H9 (cell line): ENCODE measurements around the gene CELA2B. TPM values are rescaled to one million over a fixed set of nuclear protein-coding genes. Genes with fewer than 3 reads are reported as not detected.
A peak's percentile ranks its signal among the peaks of the same experiment; 100 is the strongest.

Experiments used
- DNase-seq: peaks from one replicate; pipeline ENCODE4 v3.0.0-alpha.2; 2017
- H2AFZ ChIP-seq: one replicate; pipeline ENCODE4 v1.6.1; 2013; ENCODE audit warnings: mild to moderate bottlenecking, low read length, control low read depth, moderate library complexity
- H2AK5ac ChIP-seq: 2 replicates; pipeline ENCODE4 v1.6.1; 2013; ENCODE audit warnings: low read length, control low read depth, mixed read lengths; ENCODE audit not compliant: insufficient read length
- H2BK120ac ChIP-seq: one replicate; pipeline ENCODE4 v1.6.1; 2013; ENCODE audit warnings: low read depth, mild to moderate bottlenecking, low read length, control low read depth, inconsistent platforms; ENCODE audit not compliant: poor library complexity, severe bottlenecking
- H2BK12ac ChIP-seq: 2 replicates; pipeline ENCODE4 v1.6.1; 2013; ENCODE audit warnings: low read length, control low read depth, mixed read lengths, low read depth; ENCODE audit not compliant: insufficient read length
- H2BK15ac ChIP-seq: 2 replicates; pipeline ENCODE4 v1.6.1; 2013; ENCODE audit warnings: low read depth, low read length, control low read depth
- H2BK20ac ChIP-seq: one replicate; pipeline ENCODE4 v1.6.1; 2013; ENCODE audit warnings: low read depth, mild to moderate bottlenecking, low read length, control low read depth, inconsistent platforms; ENCODE audit not compliant: poor library complexity, severe bottlenecking
- H2BK5ac ChIP-seq: 2 replicates; pipeline ENCODE4 v1.6.1; 2013; ENCODE audit warnings: low read length, control low read depth, mixed read lengths; ENCODE audit not compliant: insufficient read length
- H3K14ac ChIP-seq: 2 replicates; pipeline ENCODE4 v1.6.1; 2013; ENCODE audit warnings: low read length, control low read depth; ENCODE audit not compliant: insufficient read depth
- H3K18ac ChIP-seq: 2 replicates; pipeline ENCODE4 v1.6.1; 2013; ENCODE audit warnings: low read depth, mild to moderate bottlenecking, mixed read lengths, low read length, control low read depth; ENCODE audit not compliant: insufficient read length
- H3K23ac ChIP-seq: 2 replicates; pipeline ENCODE4 v1.6.1; 2013; ENCODE audit warnings: low read length, control low read depth, mixed read lengths, low read depth; ENCODE audit not compliant: insufficient read length
- H3K23me2 ChIP-seq: 2 replicates; pipeline ENCODE4 v1.6.1; 2013; ENCODE audit warnings: low read depth, mild to moderate bottlenecking, mixed read lengths, low read length, control low read depth; ENCODE audit not compliant: insufficient read length, poor library complexity, severe bottlenecking
- H3K27ac ChIP-seq: 2 replicates; pipeline ENCODE4 v1.5.1; 2013; ENCODE audit warnings: low read length, control low read depth, mixed read lengths, low read depth; ENCODE audit not compliant: insufficient read length
- H3K27me3 ChIP-seq: 2 replicates; pipeline ENCODE4 v1.6.1; 2013; ENCODE audit warnings: low read length, control low read depth, inconsistent platforms; ENCODE audit not compliant: insufficient read depth
- H3K4ac ChIP-seq: 2 replicates; pipeline ENCODE4 v1.6.1; 2013; ENCODE audit warnings: low read depth, mild to moderate bottlenecking, control low read depth, inconsistent platforms, low read length, moderate library complexity
- H3K4me1 ChIP-seq: 2 replicates; pipeline ENCODE4 v1.6.1; 2013; ENCODE audit warnings: low read length, control low read depth, inconsistent platforms; ENCODE audit not compliant: insufficient read depth
- H3K4me2 ChIP-seq: 2 replicates; pipeline ENCODE4 v1.6.1; 2013; ENCODE audit warnings: low read length, control low read depth, mixed read lengths; ENCODE audit not compliant: insufficient read length, insufficient read depth
- H3K56ac ChIP-seq: 2 replicates; pipeline ENCODE4 v1.6.1; 2013; ENCODE audit warnings: low read depth, mild to moderate bottlenecking, mixed read lengths, low read length, control low read depth; ENCODE audit not compliant: insufficient read length
- H3K79me1 ChIP-seq: 2 replicates; pipeline ENCODE4 v1.6.1; 2013; ENCODE audit warnings: low read depth, mild to moderate bottlenecking, moderate library complexity, low read length, control low read depth, inconsistent platforms; ENCODE audit not compliant: insufficient read depth, poor library complexity, severe bottlenecking
- H3K79me2 ChIP-seq: 2 replicates; pipeline ENCODE4 v1.6.1; 2013; ENCODE audit warnings: low read length, control low read depth, inconsistent platforms; ENCODE audit not compliant: insufficient read depth
- H3K9ac ChIP-seq: 2 replicates; pipeline ENCODE4 v1.6.1; 2013; ENCODE audit warnings: low read length, control low read depth, mixed read lengths; ENCODE audit not compliant: insufficient read length; ENCODE audit errors: extremely low read depth
- H3K9me3 ChIP-seq: one replicate; pipeline ENCODE4 v1.6.1; 2013; ENCODE audit warnings: low read depth, low read length, inconsistent platforms; ENCODE audit not compliant: control insufficient read depth
- H3T11ph ChIP-seq: one replicate; pipeline ENCODE4 v1.6.1; 2013; ENCODE audit warnings: mild to moderate bottlenecking, low read length, control low read depth, inconsistent platforms
- H4K20me1 ChIP-seq: one replicate; pipeline ENCODE4 v1.6.1; 2013; ENCODE audit not compliant: control insufficient read depth, insufficient read length, insufficient read depth
- H4K5ac ChIP-seq: 2 replicates; pipeline ENCODE4 v1.6.1; 2013; ENCODE audit warnings: low read depth, mild to moderate bottlenecking, mixed read lengths, low read length, control low read depth; ENCODE audit not compliant: insufficient read length
- H4K8ac ChIP-seq: replicated peaks from 2 replicates; pipeline ENCODE4 v1.6.1; 2013; ENCODE audit warnings: low read length, control low read depth, mixed read lengths, low read depth; ENCODE audit not compliant: insufficient read length
- H4K91ac ChIP-seq: 2 replicates; pipeline ENCODE4 v1.6.1; 2013; ENCODE audit warnings: low read depth, mild to moderate bottlenecking, moderate library complexity, mixed read lengths, low read length, control low read depth; ENCODE audit not compliant: insufficient read length
- H3K27ac Mint-ChIP-seq, 3 experiments: 2 replicates in 2 of 3; 3 replicates in 1 of 3; pipeline ENCODE4 v1.8.0; 2020 to 2021; ENCODE audit warnings: mixed read lengths in 3 of 3, mild to moderate bottlenecking in 1 of 3, moderate library complexity in 1 of 3
- H3K27me3 Mint-ChIP-seq: 2 replicates; pipeline ENCODE4 v1.8.0; 2021; ENCODE audit warnings: low read depth, mild to moderate bottlenecking, moderate library complexity, mixed read lengths
- H3K36me3 Mint-ChIP-seq, 3 experiments: 2 replicates in 2 of 3; 3 replicates in 1 of 3; pipeline ENCODE4 v1.8.0; 2020 to 2021; ENCODE audit warnings: low read depth in 3 of 3, mixed read lengths in 3 of 3; ENCODE audit not compliant: insufficient read depth in 1 of 3
- H3K4me1 Mint-ChIP-seq, 2 experiments: 2 replicates each; pipeline ENCODE4 v1.8.0; 2020; ENCODE audit warnings: mixed read lengths in 2 of 2
- H3K4me3 Mint-ChIP-seq, 2 experiments: 2 replicates in 1 of 2; 3 replicates in 1 of 2; pipeline ENCODE4 v1.8.0; 2020 to 2021; ENCODE audit warnings: mild to moderate bottlenecking in 2 of 2, mixed read lengths in 2 of 2, moderate library complexity in 1 of 2
- H3K9me3 Mint-ChIP-seq, 2 experiments: 2 replicates in 1 of 2; 3 replicates in 1 of 2; pipeline ENCODE4 v1.8.0; 2020; ENCODE audit warnings: mild to moderate bottlenecking in 2 of 2, mixed read lengths in 2 of 2, moderate library complexity in 1 of 2
- CTCF ChIP-seq: fragments of 200-600 bp; sonication (generic); conservative IDR thresholded peaks from 3 replicates; pipeline ENCODE4 v1.8.0; 2021; ENCODE audit warnings: antibody characterized with exemption, mild to moderate bottlenecking
- WGBS: extraction: QIAGEN DNeasy Blood & Tissue Kit; methylation state at CpG from one replicate; pipeline ENCODE4 v1.1.7; 2013; ENCODE audit warnings: missing lambda C conversion rate, low lambda C conversion rate, mixed read lengths; ENCODE audit not compliant: insufficient read length; ENCODE audit errors: extremely low coverage; 5-methylcytosine and 5-hydroxymethylcytosine counted together
- total RNA-seq: library from RNA; stranded (reverse); gene quantifications from 2 replicates; pipeline ENCODE4 v1.2.1, GENCODE V29; 2021

CELA2B gene
- total RNA-seq, 1 experiment from 2014 or later: not detected

GRCh38 chr1:15459771-15460707, 15.9 kb upstream of the CELA2B start:
- Histone ChIP-seq H2AK5ac (no peak overlapping the region), H3K4me1 (no peaks in the 10 kb centered on the region), H3K79me1 (no peaks in the 10 kb centered on the region), H2BK5ac (no peak overlapping the region), H3K27ac (no peak overlapping the region), H4K8ac (no peak overlapping the region), H3K4ac (no peak overlapping the region), H3K79me2 (no peaks in the 10 kb centered on the region), H3T11ph (no peak overlapping the region), H3K27me3 (no peaks in the 10 kb centered on the region), H2BK15ac (no peak overlapping the region), H3K14ac (no peak overlapping the region), H4K91ac (no peak overlapping the region), H3K56ac (no peak overlapping the region), H3K9ac (no peak overlapping the region), H3K18ac (no peak overlapping the region), H3K4me2 (no peak overlapping the region), H2BK120ac (no peak overlapping the region), H4K20me1 (no peaks in the 10 kb centered on the region), H3K23ac (no peak overlapping the region), H4K5ac (no peak overlapping the region), H2AFZ (no peak overlapping the region), H2BK20ac (no peak overlapping the region), H2BK12ac (no peak overlapping the region), H3K9me3 (no peaks in the 10 kb centered on the region), H3K23me2 (no peaks in the 10 kb centered on the region)
- TF ChIP-seq CTCF: no peak
- Mint-ChIP-seq H3K27me3 (0 out of 2 replicates have a peak, but pooled peaks cover 2% of the 10 kb centered on the region), H3K36me3 (no peaks in the 10 kb centered on the region), H3K27ac (peak overlapping the region in 2 of 3 experiments; percentile 11 to 45; a peak in 2 of 7 replicates), H3K4me1 (peaks cover 15 to 30% of the 10 kb centered on the region in 2 experiments), H3K9me3 (no peaks in the 10 kb centered on the region), H3K4me3 (peak overlapping the region in 1 of 2 experiments; percentile 38; a peak in 1 of 5 replicates)
- DNase-seq: no peak
- no CpG with 5 or more reads among the region's 10 CpGs for WGBS
